ENCODE data around the gene USF2. TPM values are rescaled to one million over a fixed set of nuclear protein-coding genes. Genes with fewer than 3 reads are reported as not detected.

The USF2 gene
- total and polyA plus RNA-seq, 2 of the 8 experiments (the other 6 are each of a cell fraction or from before 2014, with no cell fraction given) = 74.1 to 109 TPM

DNA sequence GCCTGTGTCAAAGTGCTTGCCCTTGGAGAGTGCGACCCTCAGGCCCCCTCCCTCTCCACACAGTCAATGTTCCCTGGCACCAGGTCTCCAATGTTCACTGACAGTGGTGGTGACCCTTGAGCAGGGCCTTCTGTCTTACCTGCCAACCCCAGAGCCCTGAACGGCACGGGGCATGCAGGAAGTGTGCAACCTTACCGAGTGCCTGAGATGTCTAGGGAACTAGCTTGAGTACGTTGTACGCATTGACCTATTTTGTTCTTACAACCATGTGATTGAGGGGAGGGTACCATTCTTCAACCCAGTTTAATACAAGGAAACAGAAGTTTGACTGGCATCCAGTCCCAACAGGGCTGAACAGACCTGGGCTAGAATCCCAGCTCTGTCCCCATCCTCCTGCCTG is 36.4 kb downstream of the USF2 start (continued):
- TF ChIP-seq, protein P1, sequence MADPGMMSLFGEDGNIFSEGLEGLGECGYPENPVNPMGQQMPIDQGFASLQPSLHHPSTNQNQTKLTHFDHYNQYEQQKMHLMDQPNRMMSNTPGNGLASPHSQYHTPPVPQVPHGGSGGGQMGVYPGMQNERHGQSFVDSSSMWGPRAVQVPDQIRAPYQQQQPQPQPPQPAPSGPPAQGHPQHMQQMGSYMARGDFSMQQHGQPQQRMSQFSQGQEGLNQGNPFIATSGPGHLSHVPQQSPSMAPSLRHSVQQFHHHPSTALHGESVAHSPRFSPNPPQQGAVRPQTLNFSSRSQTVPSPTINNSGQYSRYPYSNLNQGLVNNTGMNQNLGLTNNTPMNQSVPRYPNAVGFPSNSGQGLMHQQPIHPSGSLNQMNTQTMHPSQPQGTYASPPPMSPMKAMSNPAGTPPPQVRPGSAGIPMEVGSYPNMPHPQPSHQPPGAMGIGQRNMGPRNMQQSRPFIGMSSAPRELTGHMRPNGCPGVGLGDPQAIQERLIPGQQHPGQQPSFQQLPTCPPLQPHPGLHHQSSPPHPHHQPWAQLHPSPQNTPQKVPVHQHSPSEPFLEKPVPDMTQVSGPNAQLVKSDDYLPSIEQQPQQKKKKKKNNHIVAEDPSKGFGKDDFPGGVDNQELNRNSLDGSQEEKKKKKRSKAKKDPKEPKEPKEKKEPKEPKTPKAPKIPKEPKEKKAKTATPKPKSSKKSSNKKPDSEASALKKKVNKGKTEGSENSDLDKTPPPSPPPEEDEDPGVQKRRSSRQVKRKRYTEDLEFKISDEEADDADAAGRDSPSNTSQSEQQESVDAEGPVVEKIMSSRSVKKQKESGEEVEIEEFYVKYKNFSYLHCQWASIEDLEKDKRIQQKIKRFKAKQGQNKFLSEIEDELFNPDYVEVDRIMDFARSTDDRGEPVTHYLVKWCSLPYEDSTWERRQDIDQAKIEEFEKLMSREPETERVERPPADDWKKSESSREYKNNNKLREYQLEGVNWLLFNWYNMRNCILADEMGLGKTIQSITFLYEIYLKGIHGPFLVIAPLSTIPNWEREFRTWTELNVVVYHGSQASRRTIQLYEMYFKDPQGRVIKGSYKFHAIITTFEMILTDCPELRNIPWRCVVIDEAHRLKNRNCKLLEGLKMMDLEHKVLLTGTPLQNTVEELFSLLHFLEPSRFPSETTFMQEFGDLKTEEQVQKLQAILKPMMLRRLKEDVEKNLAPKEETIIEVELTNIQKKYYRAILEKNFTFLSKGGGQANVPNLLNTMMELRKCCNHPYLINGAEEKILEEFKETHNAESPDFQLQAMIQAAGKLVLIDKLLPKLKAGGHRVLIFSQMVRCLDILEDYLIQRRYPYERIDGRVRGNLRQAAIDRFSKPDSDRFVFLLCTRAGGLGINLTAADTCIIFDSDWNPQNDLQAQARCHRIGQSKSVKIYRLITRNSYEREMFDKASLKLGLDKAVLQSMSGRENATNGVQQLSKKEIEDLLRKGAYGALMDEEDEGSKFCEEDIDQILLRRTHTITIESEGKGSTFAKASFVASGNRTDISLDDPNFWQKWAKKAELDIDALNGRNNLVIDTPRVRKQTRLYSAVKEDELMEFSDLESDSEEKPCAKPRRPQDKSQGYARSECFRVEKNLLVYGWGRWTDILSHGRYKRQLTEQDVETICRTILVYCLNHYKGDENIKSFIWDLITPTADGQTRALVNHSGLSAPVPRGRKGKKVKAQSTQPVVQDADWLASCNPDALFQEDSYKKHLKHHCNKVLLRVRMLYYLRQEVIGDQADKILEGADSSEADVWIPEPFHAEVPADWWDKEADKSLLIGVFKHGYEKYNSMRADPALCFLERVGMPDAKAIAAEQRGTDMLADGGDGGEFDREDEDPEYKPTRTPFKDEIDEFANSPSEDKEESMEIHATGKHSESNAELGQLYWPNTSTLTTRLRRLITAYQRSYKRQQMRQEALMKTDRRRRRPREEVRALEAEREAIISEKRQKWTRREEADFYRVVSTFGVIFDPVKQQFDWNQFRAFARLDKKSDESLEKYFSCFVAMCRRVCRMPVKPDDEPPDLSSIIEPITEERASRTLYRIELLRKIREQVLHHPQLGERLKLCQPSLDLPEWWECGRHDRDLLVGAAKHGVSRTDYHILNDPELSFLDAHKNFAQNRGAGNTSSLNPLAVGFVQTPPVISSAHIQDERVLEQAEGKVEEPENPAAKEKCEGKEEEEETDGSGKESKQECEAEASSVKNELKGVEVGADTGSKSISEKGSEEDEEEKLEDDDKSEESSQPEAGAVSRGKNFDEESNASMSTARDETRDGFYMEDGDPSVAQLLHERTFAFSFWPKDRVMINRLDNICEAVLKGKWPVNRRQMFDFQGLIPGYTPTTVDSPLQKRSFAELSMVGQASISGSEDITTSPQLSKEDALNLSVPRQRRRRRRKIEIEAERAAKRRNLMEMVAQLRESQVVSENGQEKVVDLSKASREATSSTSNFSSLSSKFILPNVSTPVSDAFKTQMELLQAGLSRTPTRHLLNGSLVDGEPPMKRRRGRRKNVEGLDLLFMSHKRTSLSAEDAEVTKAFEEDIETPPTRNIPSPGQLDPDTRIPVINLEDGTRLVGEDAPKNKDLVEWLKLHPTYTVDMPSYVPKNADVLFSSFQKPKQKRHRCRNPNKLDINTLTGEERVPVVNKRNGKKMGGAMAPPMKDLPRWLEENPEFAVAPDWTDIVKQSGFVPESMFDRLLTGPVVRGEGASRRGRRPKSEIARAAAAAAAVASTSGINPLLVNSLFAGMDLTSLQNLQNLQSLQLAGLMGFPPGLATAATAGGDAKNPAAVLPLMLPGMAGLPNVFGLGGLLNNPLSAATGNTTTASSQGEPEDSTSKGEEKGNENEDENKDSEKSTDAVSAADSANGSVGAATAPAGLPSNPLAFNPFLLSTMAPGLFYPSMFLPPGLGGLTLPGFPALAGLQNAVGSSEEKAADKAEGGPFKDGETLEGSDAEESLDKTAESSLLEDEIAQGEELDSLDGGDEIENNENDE (IDR thresholded peaks at IDR 0.05; ENCODE audit: insufficient replicate concordance, low read length) = no peak
- TF ChIP-seq RXRA (IDR thresholded peaks at IDR 0.05; ENCODE audit: insufficient read depth, low read depth, low read length) (no peak), CHD1 (IDR thresholded peaks at IDR 0.05; ENCODE audit: low read depth, low read length) (no peak), CHD2 (IDR thresholded peaks at IDR 0.05; ENCODE audit: low read length) (no peak), BRCA1 (IDR thresholded peaks at IDR 0.05; ENCODE audit: low read depth, low read length) (no peak), SAP30 (IDR thresholded peaks at IDR 0.05; ENCODE audit: insufficient read depth, insufficient replicate concordance, low read length) (no peak), NANOG (IDR thresholded peaks at IDR 0.05; ENCODE audit: insufficient read depth, low read depth, low read length, poor library complexity, severe bottlenecking) (no peak)
- TF ChIP-seq, protein P2, sequence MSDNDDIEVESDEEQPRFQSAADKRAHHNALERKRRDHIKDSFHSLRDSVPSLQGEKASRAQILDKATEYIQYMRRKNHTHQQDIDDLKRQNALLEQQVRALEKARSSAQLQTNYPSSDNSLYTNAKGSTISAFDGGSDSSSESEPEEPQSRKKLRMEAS (IDR thresholded peaks at IDR 0.05) = no peak

Data from H1 (cell line).